ENCODE results near the gene NTS. TPM values are rescaled to one million over a fixed set of nuclear protein-coding genes. Genes with fewer than 3 reads are reported as not detected.

Gene NTS
- total RNA-seq, 5 donors from 2014 or later (not counting 1 experiment from before 2014, with no cell fraction given), result not detected

- Histone ChIP-seq H3K36me3 (ENCODE audit: control insufficient read depth in 2 of 2, extremely low read depth in 1 of 2, insufficient read depth in 1 of 2, low read length in 1 of 2) (no peaks in the 10 kb centered on the region), H3K27ac (ENCODE audit: low read length) (no peak overlapping the region), H3K4me3 (ENCODE audit: control insufficient read depth in 1 of 2, extremely low read depth in 1 of 2, low read length in 1 of 2) (no peak overlapping the region), H3K9me3 (no peaks in the 10 kb centered on the region), H3K4me1 (ENCODE audit: control insufficient read depth in 1 of 2, extremely low read depth in 1 of 2, insufficient read depth in 2 of 2, low read length in 2 of 2) (no peaks in the 10 kb centered on the region), H3K27me3 (replicated peaks in 1 of 2; ENCODE audit: control insufficient read depth in 2 of 2, extremely low read depth in 1 of 2, insufficient read depth in 2 of 2, low read length in 1 of 2) (no peaks in the 10 kb centered on the region)
- ChIA-PET POLR2A (no interaction called here), CTCF (no interaction called here)
- Mint-ChIP-seq H3K4me3 (no peak overlapping the region), H3K36me3 (no peaks in the 10 kb centered on the region), H3K9me3 (peaks cover 0 to 4% (median 0%) of the 10 kb centered on the region in 3 donors), H3K27me3 (no peaks in the 10 kb centered on the region), H3K4me1 (no peaks in the 10 kb centered on the region), H3K27ac (no peak overlapping the region)
- no peak for ATAC-seq (replicated peaks in 1 of 4)
- DNase-seq, result no peak
These were observed 20.6 kb downstream of the NTS start for GRCh38 chr12:85894653-85895052.

- Mint-ChIP-seq H3K4me1 (no peaks in the 10 kb centered on the region), H3K4me3 (no peak overlapping the region), H3K36me3 (no peaks in the 10 kb centered on the region), H3K27me3 (no peaks in the 10 kb centered on the region), H3K9me3 (no peaks in the 10 kb centered on the region), H3K27ac (no peak overlapping the region)
- ChIA-PET POLR2A (interaction anchor here in 1 of 2 donors (0.6 kb wide), 1 partner anchor 684 kb away, joined by 3 read pairs; no protein-coding TSS in a partner anchor), CTCF (interaction anchor here (0.6 to 1.4 kb wide), 5 partner anchors 10 to 1046 kb away, joined by 3 to 4 read pairs (median 4); no protein-coding TSS in a partner anchor)
- ATAC-seq (replicated peaks in 1 of 4) (no peak), DNase-seq (peak in 1 of 35 experiments; percentile 3)
- Histone ChIP-seq H3K27ac (ENCODE audit: low read length) (no peak overlapping the region), H3K4me3 (ENCODE audit: control insufficient read depth in 1 of 2, extremely low read depth in 1 of 2, low read length in 1 of 2) (no peak overlapping the region), H3K27me3 (replicated peaks in 1 of 2; ENCODE audit: control insufficient read depth in 2 of 2, extremely low read depth in 1 of 2, insufficient read depth in 2 of 2, low read length in 1 of 2) (peaks cover 0 to 2% of the 10 kb centered on the region in 2 experiments), H3K36me3 (ENCODE audit: control insufficient read depth in 2 of 2, extremely low read depth in 1 of 2, insufficient read depth in 1 of 2, low read length in 1 of 2) (no peaks in the 10 kb centered on the region), H3K9me3 (no peaks in the 10 kb centered on the region), H3K4me1 (ENCODE audit: control insufficient read depth in 1 of 2, extremely low read depth in 1 of 2, insufficient read depth in 2 of 2, low read length in 2 of 2) (no peaks in the 10 kb centered on the region)
- WGBS (ENCODE audit: insufficient coverage), result no CpG with 5 or more reads among the region's 3 CpGs
These were observed 46.3 kb downstream of the NTS start for GRCh38 chr12:85920324-85920947.

DNA sequence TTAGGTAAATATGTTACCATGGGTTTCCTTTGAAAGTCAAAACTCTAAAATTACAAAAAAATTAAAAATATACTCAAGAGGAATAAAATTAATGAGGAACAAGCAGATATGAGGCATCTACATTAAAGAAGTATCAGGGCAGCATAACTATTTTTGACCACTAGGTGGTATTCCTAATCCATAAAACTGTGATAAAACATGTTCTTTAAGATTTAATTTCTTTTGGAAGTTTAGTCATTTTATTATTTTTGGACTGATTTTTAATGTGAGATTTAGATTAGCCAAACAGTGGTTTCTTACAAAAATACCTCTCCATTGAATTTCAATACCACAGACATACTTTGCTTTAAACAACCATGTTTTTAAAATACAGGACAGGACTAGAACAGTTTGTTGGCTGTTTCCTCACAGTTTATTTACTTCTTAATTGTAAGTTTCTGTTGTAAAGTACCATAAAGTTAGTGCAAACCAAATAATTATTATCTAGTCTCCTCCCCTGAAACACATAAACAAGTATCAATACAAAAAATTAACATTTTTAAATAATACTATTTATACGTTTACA, 49.8 kb downstream of the NTS start:
- CTCF ChIA-PET, result no interaction called here
- no peaks in the 10 kb centered on the region for H3K36me3 ChIP-seq (ENCODE audit: control insufficient read depth in 2 of 2, extremely low read depth in 1 of 2, insufficient read depth in 1 of 2, low read length in 1 of 2)
- H3K27ac Mint-ChIP-seq, result no peak overlapping the region
- no peak overlapping the region for H3K4me3 Mint-ChIP-seq
- no CpG with 5 or more reads among the region's 1 CpG for WGBS (ENCODE audit: insufficient coverage)
- peaks cover 0 to 4% of the 10 kb centered on the region in 2 donors for H3K27me3 Mint-ChIP-seq
- no peak overlapping the region for H3K27ac ChIP-seq (ENCODE audit: low read length)
- POLR2A ChIA-PET, result no interaction called here
- DNase-seq (no peak), ATAC-seq (replicated peaks in 1 of 4) (no peak)
- no peaks in the 10 kb centered on the region for H3K4me1 ChIP-seq (ENCODE audit: control insufficient read depth in 1 of 2, extremely low read depth in 1 of 2, insufficient read depth in 2 of 2, low read length in 2 of 2)
- no peaks in the 10 kb centered on the region for H3K9me3 ChIP-seq
- H3K4me3 ChIP-seq (ENCODE audit: control insufficient read depth in 1 of 2, extremely low read depth in 1 of 2, low read length in 1 of 2), result no peak overlapping the region
- no peaks in the 10 kb centered on the region for H3K9me3 Mint-ChIP-seq
- no peaks in the 10 kb centered on the region for H3K36me3 Mint-ChIP-seq
- H3K27me3 ChIP-seq (replicated peaks in 1 of 2; ENCODE audit: control insufficient read depth in 2 of 2, extremely low read depth in 1 of 2, insufficient read depth in 2 of 2, low read length in 1 of 2), result peaks cover 0 to 2% of the 10 kb centered on the region in 2 experiments
- no peaks in the 10 kb centered on the region for H3K4me1 Mint-ChIP-seq

GRCh38 chr12:85927166-85927565, 53.1 kb downstream of the NTS start:
- DNase-seq, result no peak
- H3K36me3 Mint-ChIP-seq, result no peaks in the 10 kb centered on the region
- Histone ChIP-seq H3K36me3 (ENCODE audit: control insufficient read depth in 2 of 2, extremely low read depth in 1 of 2, insufficient read depth in 1 of 2, low read length in 1 of 2) (no peaks in the 10 kb centered on the region), H3K9me3 (no peaks in the 10 kb centered on the region), H3K4me1 (ENCODE audit: control insufficient read depth in 1 of 2, extremely low read depth in 1 of 2, insufficient read depth in 2 of 2, low read length in 2 of 2) (no peaks in the 10 kb centered on the region), H3K27me3 (replicated peaks in 1 of 2; ENCODE audit: control insufficient read depth in 2 of 2, extremely low read depth in 1 of 2, insufficient read depth in 2 of 2, low read length in 1 of 2) (no peaks in the 10 kb centered on the region), H3K27ac (ENCODE audit: low read length) (no peak overlapping the region), H3K4me3 (ENCODE audit: control insufficient read depth in 1 of 2, extremely low read depth in 1 of 2, low read length in 1 of 2) (no peak overlapping the region)
- no peaks in the 10 kb centered on the region for H3K4me1 Mint-ChIP-seq
- CTCF ChIA-PET, result no interaction called here
- peaks cover 0 to 4% of the 10 kb centered on the region in 2 donors for H3K27me3 Mint-ChIP-seq
- H3K4me3 Mint-ChIP-seq, result no peak overlapping the region
- H3K9me3 Mint-ChIP-seq, result no peaks in the 10 kb centered on the region
- H3K27ac Mint-ChIP-seq, result no peak overlapping the region
- ATAC-seq (replicated peaks in 1 of 4), result no peak
- POLR2A ChIA-PET, result no interaction called here

Other genes starting within 250 kb of the NTS start
- gene RASSF9, start 37.9 kb upstream of the NTS start, total RNA-seq, result not detected

All from T-cell (primary cell).